Progenitor cell of endocrine pancreas (in vitro differentiated cells): ENCODE measurements around the gene SLC25A47. TPM values are rescaled to one million over a fixed set of nuclear protein-coding genes. Genes with fewer than 3 reads are reported as not detected.
A peak's percentile ranks its signal among the peaks of the same experiment; 100 is the strongest.

Source experiments
- DNase-seq: peaks from one replicate; pipeline ENCODE4 v3.0.0; 2021; ENCODE audit warnings: low spot score; ENCODE audit not compliant: unreplicated experiment
- H3K27ac Mint-ChIP-seq: 2 replicates; pipeline ENCODE4 v1.8.0; 2021; ENCODE audit warnings: mild to moderate bottlenecking, moderate library complexity, mixed read lengths
- H3K27me3 Mint-ChIP-seq: 2 replicates; pipeline ENCODE4 v1.8.0; 2021; ENCODE audit warnings: mixed read lengths
- H3K36me3 Mint-ChIP-seq: 2 replicates; pipeline ENCODE4 v1.8.0; 2022; ENCODE audit warnings: mixed read lengths; ENCODE audit not compliant: insufficient read depth
- H3K4me1 Mint-ChIP-seq: 2 replicates; pipeline ENCODE4 v1.8.0; 2021; ENCODE audit warnings: low read depth, mixed read lengths
- H3K4me3 Mint-ChIP-seq: 2 replicates; pipeline ENCODE4 v1.8.0; 2021; ENCODE audit warnings: low read depth, mild to moderate bottlenecking, moderate library complexity, mixed read lengths
- H3K9me3 Mint-ChIP-seq: 2 replicates; pipeline ENCODE4 v1.8.0; 2021; ENCODE audit warnings: low read depth, mixed read lengths
- CTCF ChIP-seq: fragments of 200-600 bp; sonication (generic); IDR thresholded peaks from one replicate; pipeline ENCODE4 v1.5.0; 2021; ENCODE audit warnings: antibody characterized with exemption, mild to moderate bottlenecking; ENCODE audit not compliant: unreplicated experiment
- total RNA-seq: library from RNA; stranded (reverse); gene quantifications from 2 replicates; pipeline ENCODE4 v1.2.1, GENCODE V29; 2021

SLC25A47 gene
- total RNA-seq, 1 donor from 2014 or later, result not detected

- Mint-ChIP-seq H3K27me3 (no peaks in the 10 kb centered on the region), H3K36me3 (no peaks in the 10 kb centered on the region), H3K4me3 (no peak overlapping the region), H3K27ac (peak overlapping the region; percentile 37), H3K9me3 (no peaks in the 10 kb centered on the region), H3K4me1 (no peaks in the 10 kb centered on the region)
- no peak for TF ChIP-seq CTCF
- no peak for DNase-seq
Observed at GRCh38 chr14:100325958-100326357, 2.8 kb downstream of the SLC25A47 start.

GRCh38 chr14:100327128-100327527 lies 4.0 kb downstream of the SLC25A47 start:
- H3K36me3 Mint-ChIP-seq, result no peaks in the 10 kb centered on the region
- DNase-seq, result no peak

DNA sequence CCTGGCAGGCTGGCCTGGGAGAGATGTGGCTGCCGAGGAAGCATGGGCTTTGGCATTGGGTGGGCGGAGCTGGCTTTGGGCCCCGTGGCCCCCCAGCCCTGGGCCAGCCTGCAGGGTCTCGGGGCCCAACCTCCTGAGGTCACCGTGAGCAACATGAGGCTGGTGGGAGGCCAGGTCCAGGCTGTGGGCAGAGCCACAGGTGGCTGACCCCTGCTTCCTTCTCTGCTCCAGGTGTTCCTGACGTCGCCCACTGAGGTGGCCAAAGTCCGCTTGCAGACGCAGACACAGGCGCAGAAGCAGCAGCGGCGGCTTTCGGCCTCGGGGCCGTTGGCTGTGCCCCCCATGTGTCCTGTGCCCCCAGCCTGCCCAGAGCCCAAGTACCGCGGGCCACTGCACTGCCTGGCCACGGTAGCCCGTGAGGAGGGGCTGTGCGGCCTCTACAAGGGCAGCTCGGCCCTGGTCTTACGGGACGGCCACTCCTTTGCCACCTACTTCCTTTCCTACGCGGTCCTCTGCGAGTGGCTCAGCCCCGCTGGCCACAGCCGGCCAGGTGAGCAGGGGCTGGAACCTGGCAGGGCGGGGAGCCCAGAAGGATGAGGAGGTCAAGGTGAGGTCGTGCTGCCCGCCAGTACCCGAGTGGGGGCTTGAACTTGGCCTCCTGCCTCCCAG lies 5.5 kb downstream of the SLC25A47 start:
- H3K27ac Mint-ChIP-seq, result no peak overlapping the region
- H3K4me3 Mint-ChIP-seq, result no peak overlapping the region
- H3K36me3 Mint-ChIP-seq, result no peaks in the 10 kb centered on the region
- H3K27me3 Mint-ChIP-seq, result no peaks in the 10 kb centered on the region
- no peaks in the 10 kb centered on the region for H3K4me1 Mint-ChIP-seq
- H3K9me3 Mint-ChIP-seq, result no peaks in the 10 kb centered on the region
- TF ChIP-seq CTCF, result no peak
- no peak for DNase-seq

More at GRCh38 chr14:100327128-100327527, 4.0 kb downstream of the SLC25A47 start:
- TF ChIP-seq CTCF, result no peak
- H3K9me3 Mint-ChIP-seq, result no peaks in the 10 kb centered on the region
- H3K27me3 Mint-ChIP-seq, result no peaks in the 10 kb centered on the region
- no peak overlapping the region for H3K4me3 Mint-ChIP-seq
- no peak overlapping the region for H3K27ac Mint-ChIP-seq
- no peaks in the 10 kb centered on the region for H3K4me1 Mint-ChIP-seq

- Mint-ChIP-seq H3K4me1 (no peaks in the 10 kb centered on the region), H3K27me3 (no peaks in the 10 kb centered on the region), H3K9me3 (no peaks in the 10 kb centered on the region), H3K27ac (no peak overlapping the region), H3K4me3 (no peak overlapping the region), H3K36me3 (no peaks in the 10 kb centered on the region)
- DNase-seq, result no peak
- no peak for TF ChIP-seq CTCF
Observed at GRCh38 chr14:100329233-100330006, 6.3 kb downstream of the SLC25A47 start.

- no peak for TF ChIP-seq CTCF
- no peak for DNase-seq
- no peak overlapping the region for H3K27ac Mint-ChIP-seq
- H3K9me3 Mint-ChIP-seq, result no peaks in the 10 kb centered on the region
- H3K36me3 Mint-ChIP-seq, result no peaks in the 10 kb centered on the region
- no peaks in the 10 kb centered on the region for H3K27me3 Mint-ChIP-seq
- H3K4me3 Mint-ChIP-seq, result no peak overlapping the region
- H3K4me1 Mint-ChIP-seq, result no peaks in the 10 kb centered on the region
Observed at GRCh38 chr14:100330007-100330344, 6.8 kb downstream of the SLC25A47 start.
